Naive thymus-derived CD4-positive, alpha-beta T cell (primary cell): ENCODE results near the gene RNU4-1. TPM values are rescaled to one million over a fixed set of nuclear protein-coding genes. Genes with fewer than 3 reads are reported as not detected.

ENCODE experiments used
- ATAC-seq: fragments of 150-1000 bp; cut with Tn5 transposase; 2 replicates; pipeline ENCODE4 v1.10.0; 2021; ENCODE audit warnings: mild to moderate bottlenecking, moderate library complexity
- CTCF ChIA-PET: fragments of 350-600 bp; sonication (Branson Sonifier 250); formaldehyde crosslinking; loops from one replicate; lab custom pipeline; 2021; ENCODE audit warnings: antibody characterized with exemption; lab: Charles Lee
- POLR2A ChIA-PET: fragments of 350-600 bp; sonication (Branson Sonifier 250); formaldehyde crosslinking; loops from one replicate; lab custom pipeline; 2021; ENCODE audit warnings: antibody characterized with exemption, inconsistent platforms; lab: Charles Lee
- DNase-seq, 9 donors: peaks; one replicate each; pipeline versions ENCODE4 v3.0.0 to v3.0.0-alpha.2; 2020 to 2022; ENCODE audit warnings: mixed read lengths in 1 of 9
- H3K27ac ChIP-seq: one replicate; pipeline ENCODE4 v1.7.0; 2013; ENCODE audit warnings: mild to moderate bottlenecking, low read depth, low read length, moderate library complexity
- H3K27me3 ChIP-seq, 2 donors: one replicate each; pipeline ENCODE4 v1.7.0; 2013; ENCODE audit warnings: low read length in 2 of 2, mild to moderate bottlenecking in 2 of 2, moderate library complexity in 2 of 2; ENCODE audit not compliant: control insufficient read depth in 2 of 2, insufficient read depth in 2 of 2
- H3K36me3 ChIP-seq, 3 experiments: 1 replicate in 2 of 3; 2 replicates in 1 of 3; pipeline ENCODE4 v1.7.0; 2013; ENCODE audit warnings: low read length in 3 of 3, mild to moderate bottlenecking in 3 of 3, moderate library complexity in 1 of 3; ENCODE audit not compliant: insufficient read depth in 3 of 3, control insufficient read depth in 2 of 3
- H3K4me1 ChIP-seq, 2 donors: one replicate each; pipeline ENCODE4 v1.7.0; 2013; ENCODE audit warnings: low read length in 2 of 2, mild to moderate bottlenecking in 2 of 2, moderate library complexity in 1 of 2; ENCODE audit not compliant: control insufficient read depth in 2 of 2, insufficient read depth in 2 of 2
- H3K4me3 ChIP-seq: 2 replicates; pipeline ENCODE4 v1.7.0; 2013; ENCODE audit warnings: mild to moderate bottlenecking, low read length
- H3K9me3 ChIP-seq, 3 experiments: 1 replicate in 2 of 3; 2 replicates in 1 of 3; pipeline ENCODE4 v1.7.0; 2013; ENCODE audit warnings: low read length in 3 of 3; ENCODE audit not compliant: control insufficient read depth in 2 of 3
- H3K27ac Mint-ChIP-seq, 9 donors: one replicate each; pipeline ENCODE4 v1.8.0; 2020 to 2022; ENCODE audit warnings: mixed read lengths in 9 of 9, mild to moderate bottlenecking in 8 of 9, moderate library complexity in 5 of 9, inconsistent platforms in 2 of 9
- H3K27me3 Mint-ChIP-seq, 5 donors: one replicate each; pipeline ENCODE4 v1.8.0; 2021 to 2022; ENCODE audit warnings: mixed read lengths in 5 of 5, mild to moderate bottlenecking in 1 of 5
- H3K36me3 Mint-ChIP-seq, 5 donors: one replicate each; pipeline ENCODE4 v1.8.0; 2020 to 2022; ENCODE audit warnings: mixed read lengths in 5 of 5, mild to moderate bottlenecking in 3 of 5, inconsistent platforms in 1 of 5
- H3K4me1 Mint-ChIP-seq, 7 donors: one replicate each; pipeline ENCODE4 v1.8.0; 2020 to 2022; ENCODE audit warnings: mixed read lengths in 7 of 7, mild to moderate bottlenecking in 3 of 7, inconsistent platforms in 1 of 7
- H3K4me3 Mint-ChIP-seq, 10 donors: one replicate each; pipeline ENCODE4 v1.8.0; 2020 to 2022; ENCODE audit warnings: mild to moderate bottlenecking in 10 of 10, mixed read lengths in 10 of 10, moderate library complexity in 6 of 10, inconsistent platforms in 2 of 10
- H3K9me3 Mint-ChIP-seq, 11 donors: one replicate each; pipeline ENCODE4 v1.8.0; 2020 to 2022; ENCODE audit warnings: mixed read lengths in 11 of 11, mild to moderate bottlenecking in 4 of 11, inconsistent platforms in 1 of 11, moderate library complexity in 1 of 11
- intact Hi-C, 2 donors: fragments of 100-400 bp; cut with micrococcal nuclease; formaldehyde crosslinking; loops; one replicate each; pipeline ENCODE4 v1.15.1; 2023
- polyA plus RNA-seq, 2 donors: library from polyadenylated mRNA; unstranded; fragments of 300-500 nt; fragmentation: Illumina TruSeq; gene quantifications; one replicate each; pipeline ENCODE4 v1.2.3, GENCODE V29; 2021
- total RNA-seq, 6 experiments: library from RNA in 5 of 6; stranded (reverse) in 5 of 6; gene quantifications; 1 replicate in 5 of 6; 2 replicates in 1 of 6; pipeline ENCODE4 v1.2.3 and lab custom pipeline; 2021 to 2026

RNU4-1 gene
- total and polyA plus RNA-seq, 7 experiments from 2014 or later, result 319 to 3,107 (median 1,510) TPM; not detected in 2

- Mint-ChIP-seq H3K36me3 (peaks cover 3 to 29% (median 9%) of the 10 kb centered on the region in 5 donors), H3K27me3 (no peaks in the 10 kb centered on the region), H3K9me3 (no peaks in the 10 kb centered on the region), H3K27ac (peak within 1 kb of the TSS; percentile 86 to 97 (median 93)), H3K4me1 (peaks cover 17 to 46% (median 33%) of the 10 kb centered on the region in 7 donors), H3K4me3 (peak within 1 kb of the TSS; percentile 89 to 100 (median 93))
- Histone ChIP-seq H3K4me3 (peak within 1 kb of the TSS; percentile 76), H3K36me3 (peaks cover 0 to 6% (median 0%) of the 10 kb centered on the region in 3 experiments), H3K4me1 (peaks cover 29 to 40% of the 10 kb centered on the region in 2 donors), H3K27me3 (no peaks in the 10 kb centered on the region), H3K27ac (peak within 1 kb of the TSS; percentile 91), H3K9me3 (no peaks in the 10 kb centered on the region)
- DNase-seq, result peak; percentile 83 to 98 (median 91)
- ChIA-PET POLR2A (interaction anchor here (0.9 to 9.6 kb wide), 9 partner anchors 9 to 64 kb away, joined by 3 to 235 read pairs (median 63); partner anchors contain the start of genes RNU4-1, RNU4-2 and RPLP0), CTCF (interaction anchor here (0.5 to 11.2 kb wide), 19 partner anchors 9 to 247 kb away, joined by 3 to 286 read pairs (median 5); partner anchors contain the start of genes RNU4-1, RPLP0 and SIRT4)
- peak; percentile 99 for ATAC-seq
- intact Hi-C loops, result loop anchor here (1.0 to 2.0 kb wide), 9 partner anchors 13 to 277 kb away; partner anchors contain the start of genes RNU4-2 (in 2 of the 2), RPLP0 (in 2 of the 2), BICDL1 (in 1 of the 2) and SIRT4 (in 1 of the 2)
Measured at GRCh38 chr12:120265473-120266179, 27.4 kb downstream of the RNU4-1 start, which contains the start of gene PXN. PXN (minus strand) TSS chr12:120265730; CDS start chr12:120265629, 101 bp downstream.

DNA sequence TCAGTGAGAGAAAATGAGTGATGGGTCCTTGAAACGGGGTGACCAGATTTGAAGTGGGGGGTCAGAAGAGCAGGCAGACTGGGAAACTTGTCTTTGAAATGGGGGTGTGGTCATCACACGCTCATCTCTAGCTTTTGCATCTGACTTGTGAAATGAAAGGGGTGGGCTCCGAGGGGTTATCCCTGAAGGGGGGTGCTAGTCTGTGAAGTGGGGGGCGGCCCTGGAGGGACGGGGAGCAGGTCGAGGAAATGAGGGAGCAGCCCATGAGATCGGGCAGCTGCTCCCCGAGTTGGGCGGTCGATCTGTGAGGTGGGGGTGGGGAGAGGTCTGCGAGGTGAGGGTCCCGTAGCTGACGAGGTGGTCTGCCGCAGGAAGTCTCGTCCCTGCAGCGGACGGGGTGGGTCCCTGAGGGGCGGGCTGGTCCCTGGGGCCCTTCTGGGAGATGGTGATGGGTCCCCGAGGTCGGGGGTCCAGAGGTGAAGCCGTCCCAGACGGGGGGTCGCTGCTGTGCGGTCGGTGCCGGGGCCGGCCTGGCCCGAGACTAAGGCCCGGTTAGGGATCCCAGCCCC, 28.0 kb downstream of the RNU4-1 start:
- Histone ChIP-seq H3K9me3 (no peaks in the 10 kb centered on the region), H3K27ac (peak overlapping the region; percentile 91), H3K4me3 (peak overlapping the region; percentile 76), H3K27me3 (no peaks in the 10 kb centered on the region), H3K4me1 (peaks cover 36 to 47% of the 10 kb centered on the region in 2 donors), H3K36me3 (peaks cover 0 to 7% (median 0%) of the 10 kb centered on the region in 3 experiments)
- intact Hi-C loops, result loop anchor here (1.0 to 2.0 kb wide), 9 partner anchors 13 to 276 kb away; partner anchors contain the start of genes RNU4-2 (in 2 of the 2), RPLP0 (in 2 of the 2), BICDL1 (in 1 of the 2) and SIRT4 (in 1 of the 2)
- H3K27me3 Mint-ChIP-seq, result no peaks in the 10 kb centered on the region
- no peak for DNase-seq
- peaks cover 3 to 33% (median 9%) of the 10 kb centered on the region in 5 donors for H3K36me3 Mint-ChIP-seq
- peak overlapping the region; percentile 89 to 100 (median 93) for H3K4me3 Mint-ChIP-seq
- ChIA-PET POLR2A (interaction anchor here (0.9 to 9.6 kb wide), 9 partner anchors 8 to 64 kb away, joined by 3 to 235 read pairs (median 63); partner anchors contain the start of genes RNU4-1, RNU4-2 and RPLP0), CTCF (interaction anchor here (0.7 to 11.2 kb wide), 17 partner anchors 8 to 71 kb away, joined by 3 to 286 read pairs (median 5); partner anchors contain the start of genes RNU4-1 and RPLP0)
- ATAC-seq, result no peak
- peaks cover 23 to 52% (median 40%) of the 10 kb centered on the region in 7 donors for H3K4me1 Mint-ChIP-seq
- no peaks in the 10 kb centered on the region for H3K9me3 Mint-ChIP-seq
- H3K27ac Mint-ChIP-seq, result peak overlapping the region; percentile 86 to 97 (median 91)

GRCh38 chr12:120264086-120264903, 28.7 kb downstream of the RNU4-1 start:
- Mint-ChIP-seq H3K4me3 (peak overlapping the region; percentile 89 to 100 (median 93)), H3K4me1 (peaks cover 30 to 59% (median 47%) of the 10 kb centered on the region in 7 donors), H3K27ac (peak overlapping the region; percentile 86 to 97 (median 91)), H3K36me3 (peaks cover 3 to 38% (median 9%) of the 10 kb centered on the region in 5 donors), H3K27me3 (no peaks in the 10 kb centered on the region), H3K9me3 (no peaks in the 10 kb centered on the region)
- H3K27ac ChIP-seq, result peak overlapping the region; percentile 91
- intact Hi-C loops, result loop anchor here (2.0 kb wide), 3 partner anchors 15 to 275 kb away; partner anchors contain the start of genes BICDL1 (in 1 of the 2) and RNU4-2 (in 1 of the 2)
- H3K36me3 ChIP-seq, result peaks cover 0 to 10% (median 0%) of the 10 kb centered on the region in 3 experiments
- peak in 2 of 9 donors; percentile 27 to 30 for DNase-seq
- no peaks in the 10 kb centered on the region for H3K9me3 ChIP-seq
- no peaks in the 10 kb centered on the region for H3K27me3 ChIP-seq
- ATAC-seq, result no peak
- ChIA-PET POLR2A (interaction anchor here (0.9 to 9.6 kb wide), 9 partner anchors 7 to 63 kb away, joined by 3 to 235 read pairs (median 63); partner anchors contain the start of genes RNU4-1, RNU4-2 and RPLP0), CTCF (interaction anchor here (0.6 to 11.2 kb wide), 13 partner anchors 7 to 182 kb away, joined by 3 to 286 read pairs (median 9); partner anchors contain the start of genes GATC, RNU4-2, RPLP0 and TRIAP1)
- peaks cover 42 to 54% of the 10 kb centered on the region in 2 donors for H3K4me1 ChIP-seq
- H3K4me3 ChIP-seq, result peak overlapping the region; percentile 76

- peak overlapping the region; percentile 91 for H3K27ac ChIP-seq
- H3K4me1 Mint-ChIP-seq, result peaks cover 34 to 60% (median 50%) of the 10 kb centered on the region in 7 donors
- H3K27ac Mint-ChIP-seq, result peak overlapping the region; percentile 56 to 97 (median 91)
- ChIA-PET POLR2A (interaction anchor here (1.4 to 9.6 kb wide), 8 partner anchors 13 to 66 kb away, joined by 4 to 235 read pairs (median 83); partner anchors contain the start of genes RNU4-1, RNU4-2 and RPLP0), CTCF (interaction anchor here (0.6 to 11.2 kb wide), 9 partner anchors 10 to 182 kb away, joined by 3 to 286 read pairs (median 9); partner anchors contain the start of genes GATC, RNU4-2 and TRIAP1)
- DNase-seq (no peak), ATAC-seq (no peak)
- peaks cover 3 to 39% (median 9%) of the 10 kb centered on the region in 5 donors for H3K36me3 Mint-ChIP-seq
- H3K27me3 Mint-ChIP-seq, result no peaks in the 10 kb centered on the region
- H3K4me1 ChIP-seq, result peaks cover 44 to 57% of the 10 kb centered on the region in 2 donors
- peak overlapping the region; percentile 89 to 100 (median 93) for H3K4me3 Mint-ChIP-seq
- no peaks in the 10 kb centered on the region for H3K9me3 Mint-ChIP-seq
- intact Hi-C loops, result loop anchor here (2.0 kb wide), 3 partner anchors 15 to 275 kb away; partner anchors contain the start of genes BICDL1 (in 1 of the 2) and RNU4-2 (in 1 of the 2)
- H3K36me3 ChIP-seq, result peaks cover 0 to 10% (median 0%) of the 10 kb centered on the region in 3 experiments
- H3K4me3 ChIP-seq, result peak overlapping the region; percentile 76
- no peaks in the 10 kb centered on the region for H3K9me3 ChIP-seq
- H3K27me3 ChIP-seq, result no peaks in the 10 kb centered on the region
Measured at GRCh38 chr12:120263748-120264085, 29.3 kb downstream of the RNU4-1 start.

- peaks cover 0 to 10% (median 0%) of the 10 kb centered on the region in 3 experiments for H3K36me3 ChIP-seq
- peak overlapping the region; percentile 76 for H3K4me3 ChIP-seq
- ChIA-PET CTCF (interaction anchor here (0.6 to 11.2 kb wide), 9 partner anchors 9 to 183 kb away, joined by 3 to 286 read pairs (median 17); partner anchors contain the start of genes GATC, RNU4-2 and TRIAP1), POLR2A (interaction anchor here (0.5 to 9.6 kb wide), 10 partner anchors 12 to 79 kb away, joined by 3 to 235 read pairs (median 36); partner anchors contain the start of genes RNU4-1, RNU4-2, RPLP0 and SIRT4)
- no peaks in the 10 kb centered on the region for H3K9me3 Mint-ChIP-seq
- H3K27ac ChIP-seq, result peak overlapping the region; percentile 91
- H3K4me3 Mint-ChIP-seq, result peak overlapping the region; percentile 89 to 100 (median 93)
- peak overlapping the region; percentile 71 to 97 (median 91) for H3K27ac Mint-ChIP-seq
- peaks cover 41 to 63% (median 54%) of the 10 kb centered on the region in 7 donors for H3K4me1 Mint-ChIP-seq
- DNase-seq (no peak), ATAC-seq (no peak)
- no peaks in the 10 kb centered on the region for H3K9me3 ChIP-seq
- intact Hi-C loops, result no loop called here
- peaks cover 3 to 39% (median 9%) of the 10 kb centered on the region in 5 donors for H3K36me3 Mint-ChIP-seq
- no peaks in the 10 kb centered on the region for H3K27me3 Mint-ChIP-seq
- H3K4me1 ChIP-seq, result peaks cover 48 to 63% of the 10 kb centered on the region in 2 donors
- no peaks in the 10 kb centered on the region for H3K27me3 ChIP-seq
Measured at GRCh38 chr12:120262852-120263747, 29.9 kb downstream of the RNU4-1 start.
